Dedifferentiated amniotic fluid mesenchymal stem cell (primary cell): ENCODE results near the gene ELANE.
"Not testable (repeated sequence)": the region's sequence is repeated elsewhere in the genome, so short reads cannot be mapped to it uniquely, and the experiment has no call there.

Source experiments
- DNase-seq: peaks from one replicate; pipeline ENCODE4 v3.0.0-alpha.2; 2016; ENCODE audit errors: extremely low spot score

Gene ELANE

GRCh38 chr19:878751-879561 lies 26.9 kb downstream of the ELANE start:
- not testable (repeated sequence) for DNase-seq

- no peak for DNase-seq
Measured at GRCh38 chr19:879711-880438, 27.8 kb downstream of the ELANE start.

- DNase-seq, result no peak
Measured at GRCh38 chr19:881385-882071, 29.4 kb downstream of the ELANE start.

- no peak for DNase-seq
Measured at GRCh38 chr19:882871-883497, 30.9 kb downstream of the ELANE start.

GRCh38 chr19:883661-884211 lies 31.6 kb downstream of the ELANE start:
- DNase-seq, result no peak

- no peak for DNase-seq
Measured at GRCh38 chr19:884420-885211, 32.5 kb downstream of the ELANE start.

- DNase-seq, result no peak
Measured at GRCh38 chr19:885536-886224, 33.6 kb downstream of the ELANE start.

- no peak for DNase-seq
Measured at GRCh38 chr19:887072-887471, 35.0 kb downstream of the ELANE start.

GRCh38 chr19:887599-887998 lies 35.5 kb downstream of the ELANE start:
- no peak for DNase-seq

GRCh38 chr19:888581-889385 lies 36.7 kb downstream of the ELANE start:
- DNase-seq, result no peak

GRCh38 chr19:889662-890295 lies 37.7 kb downstream of the ELANE start:
- no peak for DNase-seq

GRCh38 chr19:890831-891230 lies 38.7 kb downstream of the ELANE start:
- DNase-seq, result no peak

- DNase-seq, result not testable (repeated sequence)
Measured at GRCh38 chr19:891421-892200, 39.5 kb downstream of the ELANE start.

GRCh38 chr19:892243-892893 lies 40.3 kb downstream of the ELANE start:
- no peak for DNase-seq

- peak; percentile 92 for DNase-seq
Measured at GRCh38 chr19:892894-893689, 41.0 kb downstream of the ELANE start, which contains the start of the genes MED16 and RNU6-9. Gene MED16 (minus strand): TSS chr19:893187. CDS start chr19:891131, 2,056 bp downstream. Gene RNU6-9 (plus strand): TSS chr19:893484.

GRCh38 chr19:896434-896833 lies 44.3 kb downstream of the ELANE start:
- no peak for DNase-seq

GRCh38 chr19:896999-897398 lies 44.9 kb downstream of the ELANE start:
- no peak for DNase-seq
